HepG2 (cell line): ENCODE results near the gene ZNF792. TPM values are rescaled to one million over a fixed set of nuclear protein-coding genes. Genes with fewer than 3 reads are reported as not detected.

Source experiments
- ATF1 ChIP-seq: IDR thresholded peaks from 2 replicates; pipeline ENCODE4 v1.6.1; 2016; ENCODE audit warnings: mild to moderate bottlenecking, control low read depth
- HNRNPL ChIP-seq: fragments of 200-400 bp; formaldehyde crosslinking; IDR thresholded peaks from 2 replicates; pipeline ENCODE4 v1.6.1; 2017; ENCODE audit warnings: mild to moderate bottlenecking, low read depth, low read length
- MAFK ChIP-seq, 2 experiments: IDR thresholded peaks in 1 of 2; conservative IDR thresholded peaks in 1 of 2; 2 replicates each; pipeline ENCODE4 v1.6.1; 2011; ENCODE audit warnings: improper control_type of control experiment in 2 of 2, low read length in 2 of 2
- MBNL3 ChIP-seq: fragments of 250-450 bp; sonication (Bioruptor Pico); conservative IDR thresholded peaks from 2 replicates; pipeline ENCODE4 v1.8.0; 2022; ENCODE audit warnings: mild to moderate bottlenecking, inconsistent platforms
- MED1 ChIP-seq: sonication (generic); formaldehyde crosslinking; IDR thresholded peaks from 2 replicates; pipeline ENCODE4 v1.4.0; 2020; ENCODE audit warnings: missing genetic modification reagents
- RBM22 ChIP-seq: fragments of 200-400 bp; formaldehyde crosslinking; optimal IDR thresholded peaks from 2 replicates; pipeline ENCODE3; 2017; ENCODE audit warnings: mild to moderate bottlenecking, low read length, moderate library complexity
- SP5 ChIP-seq: IDR thresholded peaks from 2 replicates; pipeline ENCODE4 v1.6.1; 2016; ENCODE audit warnings: low read depth, borderline replicate concordance
- THAP7 ChIP-seq: sonication (generic); formaldehyde crosslinking; IDR thresholded peaks from 2 replicates; pipeline ENCODE4 v1.8.1; 2023; ENCODE audit warnings: mild to moderate bottlenecking, missing genetic modification reagents
- WIZ ChIP-seq: sonication (generic); formaldehyde crosslinking; IDR thresholded peaks from 2 replicates; pipeline ENCODE4 v1.5.1; 2020; ENCODE audit warnings: mild to moderate bottlenecking, missing genetic modification reagents
- ZFP36L2 ChIP-seq: sonication (generic); formaldehyde crosslinking; IDR thresholded peaks from 2 replicates; pipeline ENCODE4 v1.4.0; 2020; ENCODE audit warnings: missing genetic modification reagents
- ZNF10 ChIP-seq: sonication (generic); formaldehyde crosslinking; IDR thresholded peaks from 2 replicates; pipeline ENCODE4 v1.4.0; 2020; ENCODE audit warnings: mild to moderate bottlenecking, low read depth, missing genetic modification reagents, borderline replicate concordance
- ZNF468 ChIP-seq: sonication (generic); formaldehyde crosslinking; IDR thresholded peaks from 2 replicates; pipeline ENCODE4 v1.8.0; 2022; ENCODE audit warnings: mild to moderate bottlenecking, moderate library complexity, missing genetic modification reagents
- ZNF782 ChIP-seq: sonication (generic); formaldehyde crosslinking; IDR thresholded peaks from 2 replicates; pipeline ENCODE4 v1.4.0; 2020; ENCODE audit warnings: missing genetic modification reagents, mild to moderate bottlenecking, borderline replicate concordance
- ZSCAN9 ChIP-seq: IDR thresholded peaks from 2 replicates; pipeline ENCODE4 v1.6.1; 2016; ENCODE audit warnings: borderline replicate concordance
- polyA plus RNA-seq, 8 experiments: library from polyadenylated mRNA; depleted of rRNA in 3 of 8; stranded (reverse) in 7 of 8; unstranded in 1 of 8; fragments of >200 nt; fragmentation: Illumina TruSeq in 4 of 8; extraction: Trizol in 4 of 8; gene quantifications; 2 replicates each; pipeline versions ENCODE4 v1.2.1 to v1.2.3, GENCODE V29; 2011 to 2016; ENCODE audit warnings: low read depth in 4 of 8, missing spikeins in 1 of 8, mixed read lengths in 1 of 8; ENCODE audit not compliant: insufficient read depth in 1 of 8
- total RNA-seq, 5 experiments: library from RNA; depleted of rRNA; stranded (reverse); fragments of >200 nt; fragmentation: Illumina TruSeq; extraction: Trizol; gene quantifications; 2 replicates each; pipeline ENCODE4 v1.2.3, GENCODE V29; 2016; ENCODE audit warnings: low read depth in 1 of 5
- TF ChIP-seq, protein P1 (sequence below): IDR thresholded peaks from 2 replicates; pipeline ENCODE4 v1.6.1; 2016
- TF ChIP-seq, protein P2 (sequence below): sonication (generic); formaldehyde crosslinking; IDR thresholded peaks from 2 replicates; pipeline ENCODE4 v1.5.0; 2020; ENCODE audit warnings: missing genetic modification reagents
- TF ChIP-seq, protein P3 (sequence below): sonication (generic); formaldehyde crosslinking; IDR thresholded peaks from 2 replicates; pipeline ENCODE4 v1.4.0; 2020; ENCODE audit warnings: missing genetic modification reagents
- TF ChIP-seq, protein P4 (sequence below): sonication (generic); formaldehyde crosslinking; IDR thresholded peaks from 2 replicates; pipeline ENCODE4 v1.8.0; 2023; ENCODE audit warnings: mild to moderate bottlenecking, missing genetic modification reagents
- TF ChIP-seq, protein P5 (sequence below): sonication (generic); formaldehyde crosslinking; IDR thresholded peaks from 2 replicates; pipeline ENCODE4 v1.4.0; 2020; ENCODE audit warnings: missing genetic modification reagents, borderline replicate concordance
- TF ChIP-seq, protein P6 (sequence below): IDR thresholded peaks from 2 replicates; pipeline ENCODE4 v1.6.1; 2016; ENCODE audit warnings: low read depth, control low read depth

ZNF792 gene
- total and polyA plus RNA-seq, 2 of the 13 experiments (the other 11 are each of a cell fraction or from before 2014, with no cell fraction given): 5.5 to 11.5 TPM

DNA sequence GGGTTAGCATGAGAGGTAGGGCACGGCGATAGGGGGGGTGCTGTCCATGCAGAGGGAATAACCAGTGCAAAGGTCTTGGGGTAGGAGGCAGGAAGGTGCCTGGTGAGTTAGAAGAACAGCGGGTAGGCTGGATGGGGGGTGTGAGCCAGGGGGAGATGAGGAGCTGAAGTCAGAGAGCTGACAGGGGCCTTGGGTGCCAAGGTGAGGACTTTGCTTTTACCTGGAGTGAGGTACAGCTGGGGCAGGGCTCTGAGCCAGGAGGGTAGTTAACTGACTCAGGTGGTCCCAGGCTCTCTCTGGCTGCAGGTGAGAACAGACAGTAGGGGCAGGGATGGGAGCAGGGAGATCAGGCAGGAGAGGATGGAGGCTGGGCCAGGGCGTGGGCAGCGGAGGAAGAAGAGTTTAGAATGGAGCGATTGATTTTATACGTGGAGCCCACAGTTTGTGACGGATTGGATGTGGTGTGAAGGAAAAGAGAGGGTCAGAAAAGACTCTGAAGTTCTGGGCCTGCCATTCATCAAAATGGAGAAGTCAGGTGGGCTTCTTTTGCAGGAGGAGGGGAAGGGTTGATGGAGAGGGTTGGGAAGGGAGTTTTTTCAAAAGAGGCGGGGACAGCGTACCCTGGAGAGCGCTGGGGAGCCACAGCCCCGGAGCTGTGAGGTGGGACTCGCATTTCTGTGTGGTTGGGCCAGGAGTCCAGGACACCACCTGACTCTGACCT, 34.9 kb upstream of the ZNF792 start (continued):
- TF ChIP-seq, protein P1, sequence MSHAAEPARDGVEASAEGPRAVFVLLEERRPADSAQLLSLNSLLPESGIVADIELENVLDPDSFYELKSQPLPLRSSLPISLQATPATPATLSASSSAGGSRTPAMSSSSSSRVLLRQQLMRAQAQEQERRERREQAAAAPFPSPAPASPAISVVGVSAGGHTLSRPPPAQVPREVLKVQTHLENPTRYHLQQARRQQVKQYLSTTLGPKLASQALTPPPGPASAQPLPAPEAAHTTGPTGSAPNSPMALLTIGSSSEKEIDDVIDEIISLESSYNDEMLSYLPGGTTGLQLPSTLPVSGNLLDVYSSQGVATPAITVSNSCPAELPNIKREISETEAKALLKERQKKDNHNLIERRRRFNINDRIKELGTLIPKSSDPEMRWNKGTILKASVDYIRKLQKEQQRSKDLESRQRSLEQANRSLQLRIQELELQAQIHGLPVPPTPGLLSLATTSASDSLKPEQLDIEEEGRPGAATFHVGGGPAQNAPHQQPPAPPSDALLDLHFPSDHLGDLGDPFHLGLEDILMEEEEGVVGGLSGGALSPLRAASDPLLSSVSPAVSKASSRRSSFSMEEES (CRISPR knock-in tag): no peak
- TF ChIP-seq HNRNPL: no peak
- TF ChIP-seq ZSCAN9: peak; percentile 48; the same call in 1 of the 2 replicates
- TF ChIP-seq ZNF468 (CRISPR knock-in tag): no peak
- no peak for TF ChIP-seq ZNF782 (CRISPR knock-in tag)
- TF ChIP-seq, protein P2, sequence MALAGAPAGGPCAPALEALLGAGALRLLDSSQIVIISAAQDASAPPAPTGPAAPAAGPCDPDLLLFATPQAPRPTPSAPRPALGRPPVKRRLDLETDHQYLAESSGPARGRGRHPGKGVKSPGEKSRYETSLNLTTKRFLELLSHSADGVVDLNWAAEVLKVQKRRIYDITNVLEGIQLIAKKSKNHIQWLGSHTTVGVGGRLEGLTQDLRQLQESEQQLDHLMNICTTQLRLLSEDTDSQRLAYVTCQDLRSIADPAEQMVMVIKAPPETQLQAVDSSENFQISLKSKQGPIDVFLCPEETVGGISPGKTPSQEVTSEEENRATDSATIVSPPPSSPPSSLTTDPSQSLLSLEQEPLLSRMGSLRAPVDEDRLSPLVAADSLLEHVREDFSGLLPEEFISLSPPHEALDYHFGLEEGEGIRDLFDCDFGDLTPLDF (CRISPR knock-in tag): no peak
- TF ChIP-seq, protein P3, sequence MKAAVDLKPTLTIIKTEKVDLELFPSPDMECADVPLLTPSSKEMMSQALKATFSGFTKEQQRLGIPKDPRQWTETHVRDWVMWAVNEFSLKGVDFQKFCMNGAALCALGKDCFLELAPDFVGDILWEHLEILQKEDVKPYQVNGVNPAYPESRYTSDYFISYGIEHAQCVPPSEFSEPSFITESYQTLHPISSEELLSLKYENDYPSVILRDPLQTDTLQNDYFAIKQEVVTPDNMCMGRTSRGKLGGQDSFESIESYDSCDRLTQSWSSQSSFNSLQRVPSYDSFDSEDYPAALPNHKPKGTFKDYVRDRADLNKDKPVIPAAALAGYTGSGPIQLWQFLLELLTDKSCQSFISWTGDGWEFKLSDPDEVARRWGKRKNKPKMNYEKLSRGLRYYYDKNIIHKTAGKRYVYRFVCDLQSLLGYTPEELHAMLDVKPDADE: no peak
- no peak for TF ChIP-seq RBM22
- TF ChIP-seq MED1: peak; percentile 57; the same call in 1 of the 2 replicates
- TF ChIP-seq, protein P4, sequence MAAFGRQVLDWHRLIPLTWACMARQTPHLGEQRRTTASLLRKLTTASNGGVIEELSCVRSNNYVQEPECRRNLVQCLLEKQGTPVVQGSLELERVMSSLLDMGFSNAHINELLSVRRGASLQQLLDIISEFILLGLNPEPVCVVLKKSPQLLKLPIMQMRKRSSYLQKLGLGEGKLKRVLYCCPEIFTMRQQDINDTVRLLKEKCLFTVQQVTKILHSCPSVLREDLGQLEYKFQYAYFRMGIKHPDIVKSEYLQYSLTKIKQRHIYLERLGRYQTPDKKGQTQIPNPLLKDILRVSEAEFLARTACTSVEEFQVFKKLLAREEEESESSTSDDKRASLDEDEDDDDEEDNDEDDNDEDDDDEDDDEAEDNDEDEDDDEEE (CRISPR knock-in tag): no peak
- no peak for TF ChIP-seq MAFK (conservative IDR thresholded peaks at IDR 0.05 in 1 of 2, IDR thresholded peaks at IDR 0.05 in 1 of 2; ENCODE audit: low read length in 2 of 2)
- TF ChIP-seq WIZ (CRISPR knock-in tag): no peak
- no peak for TF ChIP-seq SP5
- no peak for TF ChIP-seq ATF1 (CRISPR knock-in tag)
- TF ChIP-seq ZFP36L2: no peak
- TF ChIP-seq, protein P5, sequence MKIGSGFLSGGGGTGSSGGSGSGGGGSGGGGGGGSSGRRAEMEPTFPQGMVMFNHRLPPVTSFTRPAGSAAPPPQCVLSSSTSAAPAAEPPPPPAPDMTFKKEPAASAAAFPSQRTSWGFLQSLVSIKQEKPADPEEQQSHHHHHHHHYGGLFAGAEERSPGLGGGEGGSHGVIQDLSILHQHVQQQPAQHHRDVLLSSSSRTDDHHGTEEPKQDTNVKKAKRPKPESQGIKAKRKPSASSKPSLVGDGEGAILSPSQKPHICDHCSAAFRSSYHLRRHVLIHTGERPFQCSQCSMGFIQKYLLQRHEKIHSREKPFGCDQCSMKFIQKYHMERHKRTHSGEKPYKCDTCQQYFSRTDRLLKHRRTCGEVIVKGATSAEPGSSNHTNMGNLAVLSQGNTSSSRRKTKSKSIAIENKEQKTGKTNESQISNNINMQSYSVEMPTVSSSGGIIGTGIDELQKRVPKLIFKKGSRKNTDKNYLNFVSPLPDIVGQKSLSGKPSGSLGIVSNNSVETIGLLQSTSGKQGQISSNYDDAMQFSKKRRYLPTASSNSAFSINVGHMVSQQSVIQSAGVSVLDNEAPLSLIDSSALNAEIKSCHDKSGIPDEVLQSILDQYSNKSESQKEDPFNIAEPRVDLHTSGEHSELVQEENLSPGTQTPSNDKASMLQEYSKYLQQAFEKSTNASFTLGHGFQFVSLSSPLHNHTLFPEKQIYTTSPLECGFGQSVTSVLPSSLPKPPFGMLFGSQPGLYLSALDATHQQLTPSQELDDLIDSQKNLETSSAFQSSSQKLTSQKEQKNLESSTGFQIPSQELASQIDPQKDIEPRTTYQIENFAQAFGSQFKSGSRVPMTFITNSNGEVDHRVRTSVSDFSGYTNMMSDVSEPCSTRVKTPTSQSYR (CRISPR knock-in tag): no peak
- no peak for TF ChIP-seq ZNF10 (CRISPR knock-in tag)
- no peak for TF ChIP-seq THAP7
- no peak for TF ChIP-seq MBNL3 (CRISPR knock-in tag)
- TF ChIP-seq, protein P6, sequence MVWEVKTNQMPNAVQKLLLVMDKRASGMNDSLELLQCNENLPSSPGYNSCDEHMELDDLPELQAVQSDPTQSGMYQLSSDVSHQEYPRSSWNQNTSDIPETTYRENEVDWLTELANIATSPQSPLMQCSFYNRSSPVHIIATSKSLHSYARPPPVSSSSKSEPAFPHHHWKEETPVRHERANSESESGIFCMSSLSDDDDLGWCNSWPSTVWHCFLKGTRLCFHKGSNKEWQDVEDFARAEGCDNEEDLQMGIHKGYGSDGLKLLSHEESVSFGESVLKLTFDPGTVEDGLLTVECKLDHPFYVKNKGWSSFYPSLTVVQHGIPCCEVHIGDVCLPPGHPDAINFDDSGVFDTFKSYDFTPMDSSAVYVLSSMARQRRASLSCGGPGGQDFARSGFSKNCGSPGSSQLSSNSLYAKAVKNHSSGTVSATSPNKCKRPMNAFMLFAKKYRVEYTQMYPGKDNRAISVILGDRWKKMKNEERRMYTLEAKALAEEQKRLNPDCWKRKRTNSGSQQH: no peak
